ENCODE measurements around the gene MEOX1.

MEOX1 gene

GRCh38 chr17:43615330-43616028 lies 46.2 kb downstream of the MEOX1 start:
- TF ChIP-seq CTCF (conservative IDR thresholded peaks at IDR 0.05), result no peak
- H3K27ac ChIP-seq, result no peak overlapping the region

- no peak overlapping the region for H3K27ac ChIP-seq
- no peak for TF ChIP-seq CTCF (conservative IDR thresholded peaks at IDR 0.05)
These were observed 47.2 kb downstream of the MEOX1 start for GRCh38 chr17:43614561-43614960.

- no peak overlapping the region for H3K27ac ChIP-seq
- TF ChIP-seq CTCF (conservative IDR thresholded peaks at IDR 0.05), result no peak
These were observed 47.8 kb downstream of the MEOX1 start for GRCh38 chr17:43613917-43614316.

- no peak overlapping the region for H3K27ac ChIP-seq
- no peak for TF ChIP-seq CTCF (conservative IDR thresholded peaks at IDR 0.05)
These were observed 49.2 kb downstream of the MEOX1 start for GRCh38 chr17:43612515-43612914.

- H3K27ac ChIP-seq, result no peak overlapping the region
- TF ChIP-seq CTCF (conservative IDR thresholded peaks at IDR 0.05), result no peak
These were observed 50.3 kb downstream of the MEOX1 start for GRCh38 chr17:43611230-43611969.

GRCh38 chr17:43609613-43610385 lies 51.9 kb downstream of the MEOX1 start:
- no peak overlapping the region for H3K27ac ChIP-seq
- TF ChIP-seq CTCF (conservative IDR thresholded peaks at IDR 0.05), result no peak

GRCh38 chr17:43608313-43608712 lies 53.4 kb downstream of the MEOX1 start:
- H3K27ac ChIP-seq, result no peak overlapping the region
- TF ChIP-seq CTCF (conservative IDR thresholded peaks at IDR 0.05), result no peak

Data from VCaP (cell line).